GM15510 (cell line): Measurements from ENCODE around the gene CNIH1.

Experiments used
- POLR2A ChIP-seq: IDR thresholded peaks from 3 replicates; pipeline ENCODE4 v1.6.1; 2011; ENCODE audit warnings: borderline replicate concordance; ENCODE audit not compliant: insufficient read length; ENCODE audit errors: extremely low read depth

CNIH1 gene

GRCh38 chr14:54475911-54476310 is 34.7 kb upstream of the CNIH1 start:
- TF ChIP-seq POLR2A: no peak

- TF ChIP-seq POLR2A: no peak
Observed at GRCh38 chr14:54475187-54475899, 34.2 kb upstream of the CNIH1 start.

GRCh38 chr14:54474232-54474793 is 33.1 kb upstream of the CNIH1 start:
- no peak for TF ChIP-seq POLR2A

- no peak for TF ChIP-seq POLR2A
Observed at GRCh38 chr14:54472315-54472714, 31.1 kb upstream of the CNIH1 start.

GRCh38 chr14:54471641-54472040 is 30.5 kb upstream of the CNIH1 start:
- no peak for TF ChIP-seq POLR2A

- TF ChIP-seq POLR2A: no peak
Observed at GRCh38 chr14:54470701-54471100, 29.5 kb upstream of the CNIH1 start.

- TF ChIP-seq POLR2A: no peak
Observed at GRCh38 chr14:54467280-54467679, 26.1 kb upstream of the CNIH1 start.

GRCh38 chr14:54465654-54466053 is 24.5 kb upstream of the CNIH1 start:
- TF ChIP-seq POLR2A: no peak

GRCh38 chr14:54462048-54462447 is 20.9 kb upstream of the CNIH1 start:
- no peak for TF ChIP-seq POLR2A

GRCh38 chr14:54459106-54459505 is 17.9 kb upstream of the CNIH1 start:
- TF ChIP-seq POLR2A: no peak

- TF ChIP-seq POLR2A: no peak
Observed at GRCh38 chr14:54457609-54457996, 16.4 kb upstream of the CNIH1 start.

- TF ChIP-seq POLR2A: no peak
Observed at GRCh38 chr14:54455363-54455762, 14.2 kb upstream of the CNIH1 start.

GRCh38 chr14:54453252-54453651 is 12.1 kb upstream of the CNIH1 start:
- no peak for TF ChIP-seq POLR2A

- no peak for TF ChIP-seq POLR2A
Observed at GRCh38 chr14:54451961-54452360, 10.8 kb upstream of the CNIH1 start.

- TF ChIP-seq POLR2A: no peak
Observed at GRCh38 chr14:54451121-54451601, 10.0 kb upstream of the CNIH1 start.

- TF ChIP-seq POLR2A: no peak
Observed at GRCh38 chr14:54450535-54450934, 9.4 kb upstream of the CNIH1 start.
